Hepatocyte (in vitro differentiated cells): ENCODE measurements around the gene OSBPL2.

Experiments used
- CTCF ChIP-seq: fragments of 200-600 bp; sonication (generic); IDR thresholded peaks from 2 replicates; pipeline ENCODE4 v1.5.1; 2016; ENCODE audit warnings: antibody characterized with exemption, mild to moderate bottlenecking; ENCODE audit not compliant: poor library complexity
- EZH2 ChIP-seq: fragments of 200-600 bp; sonication (generic); IDR thresholded peaks from 2 replicates; pipeline ENCODE4 v1.6.1; 2016; ENCODE audit warnings: antibody characterized with exemption, mild to moderate bottlenecking, borderline replicate concordance
- EZH2phosphoT487 ChIP-seq: fragments of 200-600 bp; sonication (generic); IDR thresholded peaks from one replicate; pipeline ENCODE4 v1.6.1; 2018; ENCODE audit warnings: antibody characterized with exemption, mild to moderate bottlenecking, low read depth, moderate library complexity; ENCODE audit not compliant: unreplicated experiment, severe bottlenecking

- TF ChIP-seq CTCF (no peak), EZH2 (no peak), EZH2phosphoT487 (no peak)
These were observed 85.0 kb downstream of the OSBPL2 start for GRCh38 chr20:62323146-62323979.
